GM21737 (cell line): ENCODE measurements around the gene XYLT1.

Experiments used
- ATAC-seq: cut with Tn5 transposase; IDR thresholded peaks from one replicate; pipeline ENCODE4 v1.9.1; 2021; ENCODE audit warnings: mild to moderate bottlenecking, moderate library complexity; ENCODE audit not compliant: unreplicated experiment

XYLT1 gene

GRCh38 chr16:17166095-17166494 lies 304.7 kb downstream of the XYLT1 start:
- ATAC-seq: no peak

GRCh38 chr16:17162560-17162959 lies 308.2 kb downstream of the XYLT1 start:
- ATAC-seq: no peak

- ATAC-seq: no peak
Measured at GRCh38 chr16:17160920-17161431, 309.8 kb downstream of the XYLT1 start.

- ATAC-seq: no peak
Measured at GRCh38 chr16:17160285-17160853, 310.4 kb downstream of the XYLT1 start.

- no peak for ATAC-seq
Measured at GRCh38 chr16:17159617-17160016, 311.1 kb downstream of the XYLT1 start.

- no peak for ATAC-seq
Measured at GRCh38 chr16:17155936-17156335, 314.8 kb downstream of the XYLT1 start.

GRCh38 chr16:17155485-17155884 lies 315.3 kb downstream of the XYLT1 start:
- ATAC-seq: no peak

GRCh38 chr16:17154981-17155380 lies 315.8 kb downstream of the XYLT1 start:
- ATAC-seq: no peak

- ATAC-seq: no peak
Measured at GRCh38 chr16:17152311-17152710, 318.4 kb downstream of the XYLT1 start.

- ATAC-seq: no peak
Measured at GRCh38 chr16:17151335-17151734, 319.4 kb downstream of the XYLT1 start.

GRCh38 chr16:17149904-17150483 lies 320.8 kb downstream of the XYLT1 start:
- ATAC-seq: no peak

- ATAC-seq: no peak
Measured at GRCh38 chr16:17147942-17148341, 322.8 kb downstream of the XYLT1 start.

- ATAC-seq: no peak
Measured at GRCh38 chr16:17145029-17145428, 325.7 kb downstream of the XYLT1 start.

- ATAC-seq: no peak
Measured at GRCh38 chr16:17144431-17144830, 326.3 kb downstream of the XYLT1 start.

- ATAC-seq: no peak
Measured at GRCh38 chr16:17143546-17144419, 327.0 kb downstream of the XYLT1 start.

- no peak for ATAC-seq
Measured at GRCh38 chr16:17138801-17139200, 332.0 kb downstream of the XYLT1 start.

GRCh38 chr16:17135439-17135838 lies 335.3 kb downstream of the XYLT1 start:
- ATAC-seq: no peak

- ATAC-seq: peak; percentile 74
Measured at GRCh38 chr16:17134586-17134985, 336.2 kb downstream of the XYLT1 start.

- ATAC-seq: no peak
Measured at GRCh38 chr16:17133851-17134250, 336.9 kb downstream of the XYLT1 start.

- no peak for ATAC-seq
Measured at GRCh38 chr16:17131351-17131750, 339.4 kb downstream of the XYLT1 start.

- no peak for ATAC-seq
Measured at GRCh38 chr16:17130733-17131132, 340.0 kb downstream of the XYLT1 start.

GRCh38 chr16:17129971-17130370 lies 340.8 kb downstream of the XYLT1 start:
- no peak for ATAC-seq
